HG03460 (cell line): ENCODE data around the gene LCA5.
"Not testable (repeated sequence)": the region's sequence is repeated elsewhere in the genome, so short reads cannot be mapped to it uniquely, and the experiment has no call there.

Experiments
- ATAC-seq: cut with Tn5 transposase; IDR thresholded peaks from one replicate; pipeline ENCODE4 v1.9.1; 2021; ENCODE audit not compliant: unreplicated experiment

Gene LCA5

GRCh38 chr6:79536954-79537747 lies at the start of gene LCA5:
TSS of gene LCA5 (minus strand) at chr6:79537430. CDS start at chr6:79518894, 18,536 bp downstream.
- ATAC-seq = peak; percentile 100

- ATAC-seq = no peak
Observed at GRCh38 chr6:79586548-79586947, 49.3 kb upstream of the LCA5 start.

GRCh38 chr6:79584332-79584731 lies 47.1 kb upstream of the LCA5 start:
- no peak for ATAC-seq

DNA sequence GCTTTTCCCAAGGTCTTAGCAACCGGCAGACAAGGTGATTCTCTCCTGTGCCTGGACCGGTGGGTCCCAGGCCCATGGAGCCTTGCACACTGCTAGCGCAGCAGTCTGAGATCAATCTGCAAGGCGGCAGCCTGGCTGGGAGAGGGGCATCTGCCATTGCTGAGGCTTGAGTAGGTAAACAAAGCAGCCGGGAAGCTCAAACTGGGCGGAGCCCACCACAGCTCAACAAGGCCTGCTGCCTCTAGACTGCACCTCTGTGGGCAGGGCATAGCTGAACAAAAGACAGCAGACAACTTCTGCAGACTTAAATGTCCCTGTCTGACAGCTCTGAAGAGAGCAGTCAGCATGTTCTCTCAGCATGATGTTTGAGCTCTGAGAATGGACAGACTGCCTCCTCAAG lies 40.7 kb upstream of the LCA5 start:
- ATAC-seq = not testable (repeated sequence)

DNA sequence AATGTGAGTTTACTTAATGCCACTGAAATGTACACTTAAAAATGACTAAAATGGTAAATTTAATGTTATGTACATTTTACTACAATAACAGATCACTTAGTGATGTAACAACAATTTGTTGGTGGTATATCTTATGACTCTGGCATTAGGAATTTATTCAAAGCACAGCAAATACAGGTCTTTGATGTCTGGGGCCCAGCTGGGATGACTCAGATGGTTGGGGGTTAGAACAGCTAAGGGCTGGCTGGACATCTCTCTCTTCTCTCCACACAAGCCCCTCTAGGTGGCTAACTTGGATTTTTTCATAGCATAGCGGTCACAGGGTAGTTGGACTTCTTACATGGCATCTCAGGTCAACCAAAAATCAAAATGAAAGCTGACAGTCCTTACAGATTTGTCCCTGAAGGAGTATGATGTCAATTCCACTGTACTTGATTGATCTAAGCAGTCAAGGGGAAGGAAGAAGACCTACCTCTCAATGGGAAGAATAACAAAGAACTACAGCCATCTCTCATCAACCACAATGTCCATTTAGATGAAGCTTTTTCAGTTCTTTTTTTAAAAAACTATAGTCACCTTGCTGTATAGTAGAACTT lies 37.5 kb upstream of the LCA5 start:
- no peak for ATAC-seq

- no peak for ATAC-seq
Observed at GRCh38 chr6:79574174-79574573, 36.9 kb upstream of the LCA5 start.

DNA sequence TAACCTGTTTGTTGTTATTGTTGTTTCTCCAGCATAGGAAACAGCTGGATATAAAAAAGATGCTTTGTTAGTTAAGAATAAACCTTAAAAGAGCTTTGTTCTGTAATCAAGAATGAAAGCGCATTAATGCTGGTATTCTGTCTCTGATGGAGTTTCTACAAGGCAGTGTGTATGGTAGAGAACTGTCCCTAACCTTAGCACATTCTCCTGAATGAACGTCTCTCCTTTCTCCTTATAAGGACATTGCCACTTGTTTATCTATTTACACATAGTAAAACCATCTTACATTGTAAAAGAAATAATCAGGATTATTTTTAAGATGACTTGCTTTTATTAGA lies 33.8 kb upstream of the LCA5 start:
- ATAC-seq = no peak

GRCh38 chr6:79570129-79571029 lies 33.1 kb upstream of the LCA5 start:
- peak; percentile 77 for ATAC-seq

DNA sequence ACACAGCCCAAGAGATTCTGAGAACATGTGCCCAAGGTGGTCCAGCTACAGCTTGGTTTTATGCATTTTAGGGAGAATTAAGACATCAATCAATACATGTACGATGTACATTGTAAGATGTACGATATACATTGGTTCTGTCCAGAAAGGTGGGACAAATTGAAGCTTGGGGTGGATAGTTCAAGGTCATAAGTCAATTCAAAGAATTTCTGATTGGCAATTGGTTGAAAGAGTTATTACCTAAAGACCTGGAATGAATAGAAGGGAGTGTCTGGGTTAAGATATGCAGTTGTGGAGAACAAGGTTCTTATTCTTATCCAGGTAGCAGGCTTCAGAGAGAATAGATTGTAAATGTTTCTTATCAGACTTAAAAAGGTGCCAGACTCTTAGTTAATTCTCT lies 31.8 kb upstream of the LCA5 start:
- no peak for ATAC-seq

DNA sequence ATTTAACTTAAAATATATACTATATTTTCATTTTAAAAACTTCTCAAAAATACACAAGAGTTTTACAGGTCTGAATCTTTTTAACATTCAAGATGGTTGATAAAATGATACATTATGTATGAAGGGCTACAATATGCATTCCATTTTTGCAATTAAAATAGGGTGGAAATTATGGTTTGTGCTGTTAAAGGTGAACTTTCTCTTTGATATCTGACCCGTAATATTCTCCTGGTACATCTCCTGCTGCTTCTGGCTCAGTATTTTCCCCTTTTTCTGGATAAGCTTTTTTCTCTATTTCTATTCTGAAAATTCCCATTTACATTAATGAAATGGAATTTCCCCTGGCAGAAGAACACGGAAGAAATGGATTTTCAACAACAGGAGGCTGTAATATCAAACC lies 27.4 kb upstream of the LCA5 start:
- no peak for ATAC-seq

DNA sequence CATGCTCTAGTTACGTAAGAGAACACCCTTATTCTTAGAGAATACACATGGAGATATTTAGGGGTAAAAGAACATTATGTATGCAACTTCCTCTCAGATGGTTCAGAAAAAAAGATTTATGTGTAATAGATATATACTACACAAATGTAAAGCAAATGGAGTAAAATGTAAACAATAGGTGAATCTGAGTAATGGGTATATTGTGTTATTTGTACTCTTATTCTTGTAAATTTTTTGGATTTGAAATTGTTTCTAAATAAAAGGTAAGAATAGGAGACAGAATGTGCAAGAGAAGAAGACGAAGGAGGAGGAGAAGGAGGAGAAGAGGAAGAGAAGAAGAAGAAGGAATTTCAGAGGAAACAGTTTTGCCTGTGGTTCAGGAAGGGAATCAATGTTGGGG lies 22.5 kb upstream of the LCA5 start:
- ATAC-seq = no peak

DNA sequence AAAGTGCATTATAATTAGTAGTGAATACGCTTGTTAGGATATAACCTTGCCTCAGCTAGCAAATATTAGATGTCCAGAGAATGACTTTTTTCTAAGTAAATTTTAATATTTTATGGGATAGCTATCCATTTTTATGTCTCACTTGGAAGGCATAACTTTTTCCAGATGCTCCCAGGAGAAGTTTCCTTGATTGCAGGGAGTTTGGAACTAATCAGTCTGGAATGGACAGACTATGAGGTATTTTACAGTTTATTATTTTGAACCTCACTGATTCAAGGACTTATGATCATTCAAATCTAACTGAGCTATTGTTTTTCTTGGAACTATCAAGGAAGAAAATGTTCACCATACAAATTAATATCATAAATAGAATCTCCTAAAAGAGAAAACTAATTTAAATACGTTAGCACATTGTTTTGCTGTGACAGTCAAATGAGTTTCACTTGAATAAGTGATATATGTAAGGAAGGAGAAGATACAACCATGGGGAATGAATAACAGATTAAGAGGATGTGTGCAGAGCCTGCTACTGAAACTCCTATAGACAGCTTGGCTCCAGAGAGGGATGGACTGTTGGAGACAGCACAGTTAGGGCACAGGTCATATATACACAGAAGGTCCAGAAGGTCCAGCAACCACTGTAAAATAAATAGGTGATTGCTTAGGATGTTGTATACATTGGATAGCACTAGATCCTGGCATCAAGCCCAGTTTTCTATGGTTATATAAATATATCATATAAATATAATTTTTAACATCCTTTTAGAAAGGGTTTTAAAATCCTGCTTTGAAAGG lies 20.6 kb upstream of the LCA5 start:
- no peak for ATAC-seq

GRCh38 chr6:79554305-79554704 lies 17.1 kb upstream of the LCA5 start:
- ATAC-seq = no peak

- no peak for ATAC-seq
Observed at GRCh38 chr6:79551401-79551800, 14.2 kb upstream of the LCA5 start.

GRCh38 chr6:79548304-79548703 lies 11.1 kb upstream of the LCA5 start:
- no peak for ATAC-seq

DNA sequence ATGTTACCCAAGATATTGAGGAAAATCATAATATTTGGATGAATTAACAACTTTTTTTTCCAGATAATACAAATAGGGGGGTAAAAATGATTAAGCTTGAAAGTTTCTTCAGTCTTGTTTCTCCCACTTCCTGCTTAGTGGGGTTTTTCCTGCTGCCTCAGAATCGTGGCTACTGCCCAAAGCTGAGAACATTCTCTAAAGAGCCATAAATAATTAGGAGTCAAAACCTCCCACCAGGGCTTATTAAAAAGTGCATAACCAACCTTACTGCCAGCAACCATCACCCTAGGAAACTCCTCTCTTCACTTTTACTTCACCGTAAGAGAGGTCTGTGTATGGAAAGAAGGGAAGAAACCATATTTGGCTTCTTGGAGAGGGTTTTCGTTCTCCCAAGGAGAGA lies 9.0 kb upstream of the LCA5 start:
- no peak for ATAC-seq

- peak; percentile 72 for ATAC-seq
Observed at GRCh38 chr6:79544939-79545450, 7.8 kb upstream of the LCA5 start.

- ATAC-seq = peak; percentile 65
Observed at GRCh38 chr6:79544299-79544927, 7.2 kb upstream of the LCA5 start.

DNA sequence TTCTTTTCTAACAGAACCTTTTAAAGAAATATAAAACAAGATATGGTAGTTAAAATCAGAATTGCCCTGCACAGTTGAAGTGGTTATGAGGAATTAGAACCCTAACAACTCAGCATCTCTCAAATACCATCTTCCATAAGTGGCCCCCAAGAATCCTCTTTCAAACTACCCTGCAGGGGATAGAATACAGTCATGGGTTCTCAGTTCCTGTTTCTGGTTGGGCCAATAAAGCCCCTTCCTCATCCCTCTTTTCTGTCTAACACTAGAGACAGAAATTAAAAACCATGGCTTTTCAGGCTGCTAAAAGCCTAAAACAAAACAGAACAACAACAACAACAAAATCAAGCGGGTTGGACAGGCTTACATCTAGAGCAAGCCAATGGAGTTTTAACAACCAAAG lies 6.7 kb upstream of the LCA5 start:
- peak; percentile 19 for ATAC-seq

- ATAC-seq = no peak
Observed at GRCh38 chr6:79543411-79543810, 6.2 kb upstream of the LCA5 start.
